Spleen (tissue), 7 donors: ENCODE results near the gene SHISAL2B.

Experiments
- CTCF ChIP-seq, 11 experiments: fragments of 200-600 bp in 7 of 11; fragments of 450-650 bp in 4 of 11; sonication (generic) in 4 of 11; IDR thresholded peaks in 8 of 11; conservative IDR thresholded peaks in 3 of 11; 1 replicate in 7 of 11; 2 replicates in 4 of 11; pipeline versions ENCODE4 v1.4.0 to v1.8.0; 2016 to 2021; ENCODE audit warnings: antibody characterized with exemption in 11 of 11, inconsistent platforms in 4 of 11, mild to moderate bottlenecking in 1 of 11
- POLR2A ChIP-seq, 3 donors: fragments of 450-650 bp; IDR thresholded peaks; one replicate each; pipeline ENCODE4 v1.5.1; 2017; ENCODE audit warnings: antibody characterized with exemption in 3 of 3, mild to moderate bottlenecking in 1 of 3
- donor health status: DM: no; HTN: no; CAD: no; lungs with moderate emphysema.
- donor health status: DM: no; HTN: no; CAD: no.
- donor health status: DM: no; HTN: no; CAD: no.

- TF ChIP-seq CTCF (IDR thresholded peaks at IDR 0.05 in 8 of 11, conservative IDR thresholded peaks at IDR 0.05 in 3 of 11) (no peak), POLR2A (IDR thresholded peaks at IDR 0.05) (no peak)
These were observed 1.9 kb upstream of the SHISAL2B start for GRCh38 chr5:64688391-64688790.
